ENCODE results near the gene TMEM132A. TPM values are rescaled to one million over a fixed set of nuclear protein-coding genes. Genes with fewer than 3 reads are reported as not detected.

TMEM132A gene
- total RNA-seq, 1 experiment from 2014 or later: 95.5 TPM

DNA sequence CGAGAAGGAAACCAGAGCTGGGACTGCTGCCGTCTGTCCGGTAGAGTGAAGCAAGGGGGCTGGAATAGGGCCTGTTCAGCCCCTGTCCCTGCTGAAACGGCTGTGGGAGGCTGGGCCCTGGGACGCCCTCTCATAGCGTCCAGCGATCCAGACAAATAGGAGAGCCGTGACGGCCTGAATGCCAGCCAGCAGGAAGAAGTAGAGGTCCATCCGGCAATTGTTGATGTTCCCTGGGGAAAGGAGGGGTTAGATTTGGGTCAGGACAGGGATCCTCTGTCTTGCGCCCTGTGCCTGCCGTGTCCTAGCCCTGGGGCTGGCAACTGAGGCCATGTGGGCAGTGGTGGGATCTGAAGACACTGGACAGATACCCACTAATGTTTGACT lies 12.9 kb downstream of the TMEM132A start:
- Mint-ChIP-seq H3K4me3 (no peak overlapping the region), H3K36me3 (ENCODE audit: insufficient read depth in 1 of 3, low read depth in 3 of 3) (peaks cover 4 to 29% (median 23%) of the 10 kb centered on the region in 3 experiments; a peak in 6 of 7 replicates), H3K27me3 (ENCODE audit: low read depth) (peaks cover 2% of the 10 kb centered on the region), H3K9me3 (no peaks in the 10 kb centered on the region), H3K27ac (peak overlapping the region in 1 of 3 experiments; percentile 18; a peak in 2 of 7 replicates), H3K4me1 (peaks cover 12 to 18% of the 10 kb centered on the region in 2 experiments)
- Histone ChIP-seq H2BK12ac (ENCODE audit: insufficient read length, low read depth, low read length) (no peak overlapping the region), H2BK120ac (ENCODE audit: low read depth, low read length, poor library complexity, severe bottlenecking) (no peak overlapping the region), H4K5ac (ENCODE audit: insufficient read length, low read depth, low read length) (no peak overlapping the region), H3K9me3 (ENCODE audit: control insufficient read depth, low read depth, low read length) (no peaks in the 10 kb centered on the region), H3T11ph (ENCODE audit: low read length) (no peak overlapping the region), H2AK5ac (ENCODE audit: insufficient read length, low read length) (no peak overlapping the region), H3K4ac (ENCODE audit: low read depth, low read length) (no peak overlapping the region), H3K4me2 (ENCODE audit: insufficient read depth, insufficient read length, low read length) (no peak overlapping the region), H4K20me1 (ENCODE audit: control insufficient read depth, insufficient read depth, insufficient read length) (no peaks in the 10 kb centered on the region), H3K56ac (ENCODE audit: insufficient read length, low read depth, low read length) (no peak overlapping the region), H4K91ac (ENCODE audit: insufficient read length, low read depth, low read length) (no peak overlapping the region), H3K14ac (ENCODE audit: insufficient read depth, low read length) (no peak overlapping the region), H3K79me2 (ENCODE audit: insufficient read depth, low read length) (no peaks in the 10 kb centered on the region), H2BK15ac (ENCODE audit: low read depth, low read length) (no peak overlapping the region), H2AFZ (ENCODE audit: low read length) (no peak overlapping the region), H3K23ac (ENCODE audit: insufficient read length, low read depth, low read length) (no peak overlapping the region), H3K79me1 (ENCODE audit: insufficient read depth, low read depth, low read length, poor library complexity, severe bottlenecking) (no peaks in the 10 kb centered on the region), H3K27me3 (ENCODE audit: insufficient read depth, low read length) (no peaks in the 10 kb centered on the region), H3K18ac (ENCODE audit: insufficient read length, low read depth, low read length) (no peak overlapping the region), H3K27ac (ENCODE audit: insufficient read length, low read depth, low read length) (no peak overlapping the region), H2BK5ac (ENCODE audit: insufficient read length, low read length) (no peak overlapping the region), H2BK20ac (ENCODE audit: low read depth, low read length, poor library complexity, severe bottlenecking) (no peak overlapping the region), H3K9ac (ENCODE audit: extremely low read depth, insufficient read length, low read length) (no peak overlapping the region), H3K4me1 (ENCODE audit: insufficient read depth, low read length) (no peaks in the 10 kb centered on the region), H4K8ac (replicated peaks; ENCODE audit: insufficient read length, low read depth, low read length) (no peak overlapping the region), H3K23me2 (ENCODE audit: insufficient read length, low read depth, low read length, poor library complexity, severe bottlenecking) (no peaks in the 10 kb centered on the region)
- TF ChIP-seq, protein P1, sequence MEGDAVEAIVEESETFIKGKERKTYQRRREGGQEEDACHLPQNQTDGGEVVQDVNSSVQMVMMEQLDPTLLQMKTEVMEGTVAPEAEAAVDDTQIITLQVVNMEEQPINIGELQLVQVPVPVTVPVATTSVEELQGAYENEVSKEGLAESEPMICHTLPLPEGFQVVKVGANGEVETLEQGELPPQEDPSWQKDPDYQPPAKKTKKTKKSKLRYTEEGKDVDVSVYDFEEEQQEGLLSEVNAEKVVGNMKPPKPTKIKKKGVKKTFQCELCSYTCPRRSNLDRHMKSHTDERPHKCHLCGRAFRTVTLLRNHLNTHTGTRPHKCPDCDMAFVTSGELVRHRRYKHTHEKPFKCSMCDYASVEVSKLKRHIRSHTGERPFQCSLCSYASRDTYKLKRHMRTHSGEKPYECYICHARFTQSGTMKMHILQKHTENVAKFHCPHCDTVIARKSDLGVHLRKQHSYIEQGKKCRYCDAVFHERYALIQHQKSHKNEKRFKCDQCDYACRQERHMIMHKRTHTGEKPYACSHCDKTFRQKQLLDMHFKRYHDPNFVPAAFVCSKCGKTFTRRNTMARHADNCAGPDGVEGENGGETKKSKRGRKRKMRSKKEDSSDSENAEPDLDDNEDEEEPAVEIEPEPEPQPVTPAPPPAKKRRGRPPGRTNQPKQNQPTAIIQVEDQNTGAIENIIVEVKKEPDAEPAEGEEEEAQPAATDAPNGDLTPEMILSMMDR (conservative IDR thresholded peaks at IDR 0.05): no peak
- WGBS (ENCODE audit: extremely low coverage, insufficient read length, low lambda C conversion rate): no CpG with 5 or more reads among the region's 12 CpGs
- DNase-seq: no peak
